Body of pancreas (tissue), 4 donors: ENCODE measurements around the gene NISCH. TPM values are rescaled to one million over a fixed set of nuclear protein-coding genes. Genes with fewer than 3 reads are reported as not detected.

Experiments used
- ATAC-seq: fragments of 150-250 bp; one replicate; pipeline ENCODE4 v1.9.1; 2016
- DNase-seq, 4 donors: peaks; one replicate each; pipeline ENCODE4 v3.0.0-alpha.2; 2019
- H3K27ac ChIP-seq, 4 donors: fragments of 200-600 bp; sonication (generic); 1 replicate in 3 of 4; 2 replicates in 1 of 4; pipeline versions ENCODE4 v1.5.1 to v1.6.1; 2016 to 2019; ENCODE audit warnings: mild to moderate bottlenecking in 1 of 4, mixed read lengths in 1 of 4, moderate library complexity in 1 of 4
- H3K27me3 ChIP-seq, 2 donors: fragments of 200-600 bp; sonication (generic); one replicate each; pipeline ENCODE4 v1.6.0; 2016; ENCODE audit warnings: mild to moderate bottlenecking in 1 of 2
- H3K36me3 ChIP-seq, 2 donors: fragments of 200-600 bp; sonication (generic); replicated peaks in 1 of 2; 2 replicates each; pipeline ENCODE4 v1.5.1; 2016; ENCODE audit warnings: low read depth in 2 of 2; ENCODE audit not compliant: insufficient read depth in 1 of 2
- H3K4me1 ChIP-seq: fragments of 200-600 bp; sonication (generic); one replicate; pipeline ENCODE4 v1.6.0; 2016
- H3K4me3 ChIP-seq, 2 donors: fragments of 200-600 bp; sonication (generic); 1 replicate in 1 of 2; 2 replicates in 1 of 2; pipeline ENCODE4 v1.5.1; 2016 to 2019
- H3K9me3 ChIP-seq, 3 donors: fragments of 200-600 bp; sonication (generic); 1 replicate in 2 of 3; 2 replicates in 1 of 3; pipeline ENCODE4 v1.5.1; 2016
- CTCF ChIP-seq, 7 experiments: fragments of 450-650 bp in 4 of 7; fragments of 200-600 bp in 3 of 7; sonication (generic) in 3 of 7; IDR thresholded peaks; one replicate each; pipeline ENCODE4 v1.5.1; 2016 to 2019; ENCODE audit warnings: antibody characterized with exemption in 7 of 7
- POLR2A ChIP-seq, 3 donors: fragments of 450-650 bp; IDR thresholded peaks; one replicate each; pipeline ENCODE4 v1.6.1; 2016; ENCODE audit warnings: antibody characterized with exemption in 3 of 3, mild to moderate bottlenecking in 2 of 3
- WGBS, 2 donors: methylation state at CpG; one replicate each; pipeline ENCODE4 v1.1.5; 2017; 5-methylcytosine and 5-hydroxymethylcytosine counted together
- intact Hi-C: fragments of 100-400 bp; cut with DNase I; formaldehyde crosslinking; loops from one replicate; pipeline ENCODE4 v1.15.1; 2023
- total RNA-seq, 2 donors: library from RNA; depleted of rRNA; stranded (reverse); fragments of >200 nt; gene quantifications; one replicate each; pipeline ENCODE4 v1.1.0, GENCODE V29; 2016

The NISCH gene
- total RNA-seq, 2 donors from 2014 or later = 58.9 to 115 TPM

DNA sequence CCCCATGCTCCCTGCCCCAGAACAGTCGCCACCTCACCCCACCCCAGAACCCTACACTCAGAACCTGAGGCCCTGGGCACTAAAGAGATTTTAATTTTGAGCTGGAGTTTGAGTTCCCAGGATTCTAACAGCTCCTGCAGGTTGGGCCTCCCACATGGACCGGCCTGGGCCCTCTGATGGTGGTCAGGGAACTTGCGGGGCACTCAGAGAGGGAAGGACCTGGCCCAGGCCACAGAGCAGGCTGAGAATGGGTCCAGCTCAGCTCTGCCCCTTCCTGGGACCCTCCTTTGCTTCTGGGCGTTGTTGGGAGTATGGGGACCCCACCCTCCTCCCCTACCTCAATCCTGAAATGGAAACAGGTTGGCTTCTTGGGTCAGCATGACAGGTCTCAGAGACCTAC is 9.4 kb upstream of the NISCH start:
- Histone ChIP-seq H3K36me3 (no peaks in the 10 kb centered on the region), H3K9me3 (no peaks in the 10 kb centered on the region), H3K27me3 (no peaks in the 10 kb centered on the region), H3K27ac (no peak overlapping the region), H3K4me1 (peaks cover 23% of the 10 kb centered on the region), H3K4me3 (no peak overlapping the region)
- intact Hi-C loops = no loop called here
- TF ChIP-seq POLR2A (IDR thresholded peaks at IDR 0.05) (no peak), CTCF (IDR thresholded peaks at IDR 0.05) (no peak)
- WGBS, 2 donors = 79 to 82% methylated on average over 2 to 4 of the region's 4 CpGs
- no peak for ATAC-seq
- no peak for DNase-seq

DNA sequence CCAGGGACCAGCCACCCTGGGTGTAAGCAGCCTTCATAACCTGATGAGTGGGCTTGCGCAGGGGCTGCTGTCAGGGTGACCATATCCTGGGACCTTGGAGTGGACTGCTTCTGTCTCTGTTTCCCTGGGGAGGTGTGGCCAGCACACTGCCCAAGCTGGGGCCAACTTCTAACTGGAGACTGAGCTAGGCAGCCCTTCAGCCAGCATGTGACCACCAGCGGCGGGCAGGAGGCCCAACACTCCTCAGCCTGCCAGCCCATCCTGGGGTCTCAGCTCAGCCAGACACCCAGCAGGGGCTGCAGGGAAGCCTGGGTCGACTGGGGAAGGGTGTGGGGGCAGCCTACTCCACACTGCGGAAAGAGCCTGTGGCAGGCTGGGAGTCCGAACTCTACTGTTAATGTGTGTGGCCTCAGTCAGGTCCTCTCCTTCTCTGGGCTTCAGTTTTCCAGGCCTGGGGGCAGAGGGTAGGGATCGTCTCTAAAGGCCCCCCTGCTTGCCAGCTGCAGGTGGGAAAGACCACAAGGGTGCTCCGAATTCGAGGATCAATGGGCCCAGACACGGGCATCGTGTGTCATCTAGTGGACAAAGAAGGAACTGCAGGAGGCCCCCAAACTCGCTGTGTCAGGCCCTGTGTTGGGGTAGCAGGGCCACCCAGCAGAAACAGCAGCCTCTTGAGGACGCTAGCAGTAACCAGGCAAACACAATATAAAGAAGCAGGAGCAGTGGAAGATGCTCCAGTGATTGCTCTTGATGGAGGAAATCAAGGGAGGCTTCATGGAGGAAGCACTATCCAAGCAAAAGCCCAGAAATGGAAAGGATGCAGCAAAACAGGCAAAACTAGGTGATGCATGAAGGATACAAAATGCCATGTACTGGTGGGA is 8.5 kb upstream of the NISCH start:
- no peak for TF ChIP-seq POLR2A (IDR thresholded peaks at IDR 0.05)
- TF ChIP-seq CTCF (IDR thresholded peaks at IDR 0.05) = peak; percentile 89 to 98 (median 96)
- intact Hi-C loops = no loop called here
- peak; percentile 31 for ATAC-seq
- H3K27ac ChIP-seq = no peak overlapping the region
- H3K36me3 ChIP-seq = no peaks in the 10 kb centered on the region
- no peaks in the 10 kb centered on the region for H3K27me3 ChIP-seq
- peaks cover 23% of the 10 kb centered on the region for H3K4me1 ChIP-seq
- DNase-seq = peak; percentile 59 to 68 (median 62)
- H3K9me3 ChIP-seq = no peaks in the 10 kb centered on the region
- H3K4me3 ChIP-seq = no peak overlapping the region
- 13 to 37% methylated on average over 8 to 13 of the region's 13 CpGs for WGBS, 2 donors

GRCh38 chr3:52447512-52448355 is 7.7 kb upstream of the NISCH start:
- 62 to 65% methylated on average over 12 of the region's 12 CpGs for WGBS, 2 donors
- no peak for DNase-seq
- Histone ChIP-seq H3K27ac (no peak overlapping the region), H3K36me3 (no peaks in the 10 kb centered on the region), H3K9me3 (no peaks in the 10 kb centered on the region), H3K4me3 (no peak overlapping the region), H3K4me1 (peaks cover 30% of the 10 kb centered on the region), H3K27me3 (no peaks in the 10 kb centered on the region)
- intact Hi-C loops = no loop called here
- TF ChIP-seq CTCF (IDR thresholded peaks at IDR 0.05) (no peak), POLR2A (IDR thresholded peaks at IDR 0.05) (no peak)
- no peak for ATAC-seq

DNA sequence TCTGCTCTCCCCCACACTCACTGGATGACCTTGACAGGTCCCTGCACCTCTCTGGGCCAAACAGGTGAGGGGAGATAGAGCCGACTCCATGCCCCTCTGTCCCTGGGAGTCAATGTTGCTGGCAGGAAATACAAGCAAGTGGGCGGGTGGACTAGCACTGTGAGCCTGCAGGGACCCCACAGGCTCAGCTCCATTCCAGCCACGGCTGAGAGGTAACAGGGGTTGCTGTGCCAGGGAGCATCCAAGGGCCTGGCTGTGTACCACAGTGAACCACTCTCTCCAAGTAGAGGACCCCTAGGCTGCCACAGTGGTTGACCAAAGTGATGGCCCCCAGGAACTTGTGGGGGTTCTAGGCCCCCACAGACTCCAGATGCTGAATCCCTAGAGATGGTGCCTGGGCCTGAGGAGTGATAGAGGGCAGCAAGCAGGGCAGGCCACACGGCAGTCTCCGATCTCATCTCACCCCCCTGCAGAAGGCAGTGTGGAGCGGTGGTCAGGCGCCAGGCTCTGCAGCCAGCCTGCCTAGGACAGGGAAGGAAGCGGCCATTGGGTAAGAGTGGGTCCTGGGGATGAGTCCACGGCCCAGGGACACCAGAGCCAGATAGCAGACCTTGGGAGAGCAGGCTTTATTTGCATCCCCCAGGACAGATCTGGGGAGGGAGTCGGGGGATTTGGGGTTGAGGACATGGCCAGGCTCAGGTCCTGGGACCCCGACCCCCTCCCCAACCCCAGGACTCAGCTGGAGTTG is 4.7 kb upstream of the NISCH start:
- no peaks in the 10 kb centered on the region for H3K36me3 ChIP-seq
- H3K27me3 ChIP-seq = no peaks in the 10 kb centered on the region
- no peak for TF ChIP-seq POLR2A (IDR thresholded peaks at IDR 0.05)
- no peak for TF ChIP-seq CTCF (IDR thresholded peaks at IDR 0.05)
- 38 to 67% methylated on average over 3 to 11 of the region's 11 CpGs for WGBS, 2 donors
- no peak overlapping the region for H3K4me3 ChIP-seq
- peaks cover 41% of the 10 kb centered on the region for H3K4me1 ChIP-seq
- ATAC-seq = no peak
- intact Hi-C loops = loop anchor here (10.0 kb wide), 1 partner anchor 84 kb away; the partner anchor contains the start of genes NT5DC2 and UQCC5
- peak overlapping the region in 3 of 4 donors; percentile 37 to 51 (median 43) for H3K27ac ChIP-seq
- DNase-seq = no peak
- H3K9me3 ChIP-seq = no peaks in the 10 kb centered on the region
